Transverse colon (tissue), 4 donors: ENCODE data around the gene SRRM3.

Experiments used
- EP300 ChIP-seq: sonication (generic); formaldehyde crosslinking; IDR thresholded peaks from one replicate; pipeline ENCODE4 v1.6.1; 2017; ENCODE audit warnings: antibody characterized with exemption, low read depth
- POLR2AphosphoS5 ChIP-seq, 3 donors: sonication (generic); formaldehyde crosslinking; IDR thresholded peaks; one replicate each; pipeline ENCODE4 v1.6.1; 2016; ENCODE audit warnings: antibody characterized with exemption in 3 of 3
- TF ChIP-seq, protein P1 (sequence below), 5 experiments: fragments of 200-600 bp in 3 of 5; fragments of 450-650 bp in 2 of 5; sonication (generic) in 3 of 5; IDR thresholded peaks; 1 replicate in 2 of 5; 2 replicates in 3 of 5; pipeline ENCODE4 v1.5.1; 2016 to 2017; ENCODE audit warnings: antibody characterized with exemption in 5 of 5, inconsistent platforms in 3 of 5, mild to moderate bottlenecking in 2 of 5, moderate library complexity in 1 of 5

DNA sequence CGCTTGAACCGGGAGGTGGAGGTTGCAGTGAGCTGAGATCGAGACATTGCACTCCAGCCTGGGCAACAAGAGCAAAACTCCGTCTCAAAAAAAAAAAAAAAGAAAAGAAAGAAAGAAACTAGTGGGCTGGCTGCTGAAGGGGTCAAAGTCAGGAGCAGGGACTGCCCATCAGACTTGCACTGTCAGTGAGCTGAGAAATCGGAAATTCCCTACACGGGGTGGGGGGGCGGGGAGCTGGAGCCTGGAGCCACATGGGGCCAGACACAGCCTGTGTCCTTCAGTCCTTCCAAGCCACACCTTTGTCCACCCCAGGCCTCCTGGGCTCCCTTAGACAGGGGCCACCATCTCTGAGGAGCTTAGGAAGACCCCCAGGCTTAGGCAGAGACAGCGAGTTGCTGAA lies 34.5 kb downstream of the SRRM3 start:
- TF ChIP-seq, protein P1, sequence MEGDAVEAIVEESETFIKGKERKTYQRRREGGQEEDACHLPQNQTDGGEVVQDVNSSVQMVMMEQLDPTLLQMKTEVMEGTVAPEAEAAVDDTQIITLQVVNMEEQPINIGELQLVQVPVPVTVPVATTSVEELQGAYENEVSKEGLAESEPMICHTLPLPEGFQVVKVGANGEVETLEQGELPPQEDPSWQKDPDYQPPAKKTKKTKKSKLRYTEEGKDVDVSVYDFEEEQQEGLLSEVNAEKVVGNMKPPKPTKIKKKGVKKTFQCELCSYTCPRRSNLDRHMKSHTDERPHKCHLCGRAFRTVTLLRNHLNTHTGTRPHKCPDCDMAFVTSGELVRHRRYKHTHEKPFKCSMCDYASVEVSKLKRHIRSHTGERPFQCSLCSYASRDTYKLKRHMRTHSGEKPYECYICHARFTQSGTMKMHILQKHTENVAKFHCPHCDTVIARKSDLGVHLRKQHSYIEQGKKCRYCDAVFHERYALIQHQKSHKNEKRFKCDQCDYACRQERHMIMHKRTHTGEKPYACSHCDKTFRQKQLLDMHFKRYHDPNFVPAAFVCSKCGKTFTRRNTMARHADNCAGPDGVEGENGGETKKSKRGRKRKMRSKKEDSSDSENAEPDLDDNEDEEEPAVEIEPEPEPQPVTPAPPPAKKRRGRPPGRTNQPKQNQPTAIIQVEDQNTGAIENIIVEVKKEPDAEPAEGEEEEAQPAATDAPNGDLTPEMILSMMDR (IDR thresholded peaks at IDR 0.05), result no peak
- TF ChIP-seq POLR2AphosphoS5 (IDR thresholded peaks at IDR 0.05), result no peak
- TF ChIP-seq EP300, result no peak
